NB4 (cell line): ENCODE data around the gene MTNR1A.

Experiments used
- CTCF ChIP-seq: IDR thresholded peaks from one replicate; pipeline ENCODE4 v1.5.1; 2012; ENCODE audit warnings: low read depth, low read length
- MAX ChIP-seq: IDR thresholded peaks from 2 replicates; pipeline ENCODE4 v1.6.1; 2011; ENCODE audit warnings: low read depth, low read length
- MYC ChIP-seq: IDR thresholded peaks from 2 replicates; pipeline ENCODE4 v1.6.1; 2011; ENCODE audit warnings: low read depth, low read length
- POLR2A ChIP-seq: IDR thresholded peaks from 2 replicates; pipeline ENCODE4 v1.6.1; 2011; ENCODE audit warnings: mild to moderate bottlenecking; ENCODE audit not compliant: insufficient read length; ENCODE audit errors: extremely low read depth

GRCh38 chr4:186557061-186557460 lies 1.7 kb upstream of the MTNR1A start:
- TF ChIP-seq CTCF (no peak), MAX (no peak), POLR2A (no peak), MYC (no peak)
